LNCaP clone FGC (cell line): ENCODE data around the gene CCDC40.
A peak's percentile ranks its signal among the peaks of the same experiment; 100 is the strongest.

Source experiments
- DNase-seq: peaks from one replicate; pipeline ENCODE4 v3.0.0-alpha.2; 2011; ENCODE audit warnings: low read depth
- H3K4me3 ChIP-seq: 2 replicates; pipeline ENCODE4 v1.5.1; 2011; ENCODE audit warnings: mild to moderate bottlenecking, low read depth, low read length, control low read depth
- TF ChIP-seq, protein P1 (sequence below): IDR thresholded peaks from 2 replicates; pipeline ENCODE4 v1.5.1; 2012; ENCODE audit warnings: mild to moderate bottlenecking; ENCODE audit not compliant: control insufficient read depth, insufficient read depth; ENCODE audit errors: extremely low read depth

Gene CCDC40

DNA sequence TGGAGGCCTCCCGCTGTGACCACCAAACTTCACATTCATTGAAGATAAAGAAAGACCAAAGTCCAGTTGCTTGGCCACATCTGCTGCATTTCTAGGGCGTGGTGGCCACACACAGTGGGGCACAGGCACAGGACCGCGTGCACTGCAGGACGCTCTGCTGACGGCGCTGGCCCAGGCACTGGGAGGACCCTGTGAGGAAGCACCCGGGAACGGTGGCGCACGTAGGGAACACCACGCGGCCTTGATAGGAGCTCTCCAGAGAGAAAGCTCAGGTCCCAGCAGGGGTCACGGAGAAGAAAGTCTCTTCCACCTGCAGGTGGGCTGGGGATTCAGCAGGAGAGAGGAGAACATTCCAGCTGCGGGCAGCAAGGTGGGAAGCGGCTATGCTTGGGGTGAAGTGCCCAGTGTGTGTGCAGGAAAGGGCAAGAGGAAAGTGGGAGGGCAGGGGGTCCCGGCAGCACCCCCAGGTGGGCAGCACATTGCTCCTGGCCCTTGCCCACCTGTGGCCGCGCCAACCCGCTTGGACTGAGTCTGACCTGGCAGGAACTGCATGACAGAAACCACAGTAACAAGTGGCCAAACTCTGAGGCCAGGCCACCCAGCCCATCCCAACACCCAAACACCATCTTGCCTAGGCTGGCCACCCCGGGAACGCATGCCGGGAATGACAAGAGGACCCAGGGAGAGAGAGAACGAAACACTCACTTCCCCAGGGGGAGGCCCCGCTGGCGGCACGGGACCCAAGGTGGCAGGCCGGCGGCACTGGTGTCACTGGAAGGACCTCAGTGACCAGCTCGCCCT lies 33.6 kb upstream of the CCDC40 start:
- H3K4me3 ChIP-seq: no peak overlapping the region
- TF ChIP-seq, protein P1, sequence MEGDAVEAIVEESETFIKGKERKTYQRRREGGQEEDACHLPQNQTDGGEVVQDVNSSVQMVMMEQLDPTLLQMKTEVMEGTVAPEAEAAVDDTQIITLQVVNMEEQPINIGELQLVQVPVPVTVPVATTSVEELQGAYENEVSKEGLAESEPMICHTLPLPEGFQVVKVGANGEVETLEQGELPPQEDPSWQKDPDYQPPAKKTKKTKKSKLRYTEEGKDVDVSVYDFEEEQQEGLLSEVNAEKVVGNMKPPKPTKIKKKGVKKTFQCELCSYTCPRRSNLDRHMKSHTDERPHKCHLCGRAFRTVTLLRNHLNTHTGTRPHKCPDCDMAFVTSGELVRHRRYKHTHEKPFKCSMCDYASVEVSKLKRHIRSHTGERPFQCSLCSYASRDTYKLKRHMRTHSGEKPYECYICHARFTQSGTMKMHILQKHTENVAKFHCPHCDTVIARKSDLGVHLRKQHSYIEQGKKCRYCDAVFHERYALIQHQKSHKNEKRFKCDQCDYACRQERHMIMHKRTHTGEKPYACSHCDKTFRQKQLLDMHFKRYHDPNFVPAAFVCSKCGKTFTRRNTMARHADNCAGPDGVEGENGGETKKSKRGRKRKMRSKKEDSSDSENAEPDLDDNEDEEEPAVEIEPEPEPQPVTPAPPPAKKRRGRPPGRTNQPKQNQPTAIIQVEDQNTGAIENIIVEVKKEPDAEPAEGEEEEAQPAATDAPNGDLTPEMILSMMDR: no peak
- no peak for DNase-seq

DNA sequence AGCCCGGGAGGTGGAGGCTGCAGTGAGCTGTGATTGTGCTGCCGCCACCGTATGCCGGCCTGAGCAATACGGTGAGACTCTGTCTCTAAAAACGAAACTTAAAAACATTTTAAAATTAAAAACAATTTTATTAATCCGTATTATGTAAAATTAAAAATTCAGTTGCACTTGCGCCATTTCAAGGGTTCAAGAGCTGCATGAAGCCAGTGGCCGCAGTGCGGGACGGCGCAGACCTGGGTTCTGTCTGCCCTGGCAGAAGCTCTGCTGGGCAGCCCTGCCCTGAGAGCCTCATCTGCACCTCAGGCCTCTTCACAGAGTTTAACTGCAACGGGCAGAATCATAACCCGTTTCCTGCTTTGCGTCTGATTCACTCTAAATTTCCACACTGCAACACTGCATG lies 32.5 kb upstream of the CCDC40 start:
- H3K4me3 ChIP-seq: no peak overlapping the region
- no peak for DNase-seq
- TF ChIP-seq, protein P1: no peak

DNA sequence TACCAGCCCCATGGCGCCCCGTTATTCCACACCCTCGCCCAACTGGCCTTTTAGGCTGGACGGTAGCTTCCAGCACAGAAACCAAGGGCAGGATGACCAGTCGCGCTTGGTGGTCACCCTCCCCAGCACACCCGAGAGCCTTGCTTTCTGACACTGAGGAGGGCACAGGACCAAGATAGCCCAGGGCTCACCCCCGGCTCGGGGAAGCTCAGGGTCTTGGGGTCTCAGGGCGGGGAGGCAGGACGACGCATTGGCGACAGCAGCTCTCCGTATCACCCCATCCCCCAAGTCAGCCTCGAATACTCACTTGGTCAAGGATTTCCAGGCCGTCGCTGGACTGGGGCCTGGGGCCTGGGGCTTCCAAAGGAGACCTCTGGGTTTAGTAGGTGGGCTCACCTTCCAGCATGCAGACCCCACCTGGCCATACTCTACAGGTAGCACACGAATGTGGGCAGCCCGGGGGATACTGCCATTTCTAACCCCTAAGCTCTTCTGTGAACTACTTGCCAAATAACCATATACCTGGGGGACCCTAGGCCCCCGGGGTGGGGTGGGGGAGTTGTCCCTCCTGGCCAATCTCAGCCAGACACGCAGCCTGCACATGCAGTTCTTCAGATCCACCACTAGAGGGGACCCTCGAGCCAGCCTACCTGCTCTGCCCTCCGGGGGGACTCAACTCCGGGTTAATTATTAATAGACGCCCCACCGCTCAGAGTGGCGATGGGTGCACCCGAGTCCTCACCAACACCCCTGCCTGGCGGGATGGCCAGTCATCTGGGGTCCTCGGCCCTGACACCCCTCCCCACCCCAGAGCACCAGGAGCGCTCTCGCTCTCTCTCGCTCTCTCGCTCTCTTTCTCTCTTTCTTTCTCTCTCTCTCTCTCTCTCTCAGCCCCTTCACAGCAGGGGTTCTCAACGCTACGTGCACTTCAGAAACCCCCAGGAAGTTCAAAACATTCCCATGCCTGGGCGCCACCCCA lies 30.8 kb upstream of the CCDC40 start:
- no peak for DNase-seq
- H3K4me3 ChIP-seq: no peak overlapping the region
- TF ChIP-seq, protein P1: peak; percentile 85

DNA sequence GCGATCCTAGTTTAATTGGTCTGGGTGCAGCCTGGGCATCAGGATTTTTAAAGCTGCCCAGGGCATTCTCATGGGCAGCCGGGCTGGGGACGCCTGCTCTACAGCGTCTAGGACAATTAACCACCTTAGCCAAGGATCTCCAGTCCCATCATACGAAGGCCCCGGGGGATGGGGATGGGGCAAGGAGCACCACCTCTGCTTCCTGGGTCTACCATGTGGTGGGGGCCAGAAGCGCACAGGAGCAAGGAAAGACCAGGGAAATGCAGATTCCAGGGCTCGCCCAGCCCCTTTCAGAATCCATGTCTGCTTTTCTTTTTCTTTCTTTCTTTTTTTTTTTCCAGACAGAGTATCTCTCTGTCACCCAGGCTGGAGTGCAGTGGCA lies 30.1 kb upstream of the CCDC40 start:
- no peak overlapping the region for H3K4me3 ChIP-seq
- DNase-seq: no peak

DNA sequence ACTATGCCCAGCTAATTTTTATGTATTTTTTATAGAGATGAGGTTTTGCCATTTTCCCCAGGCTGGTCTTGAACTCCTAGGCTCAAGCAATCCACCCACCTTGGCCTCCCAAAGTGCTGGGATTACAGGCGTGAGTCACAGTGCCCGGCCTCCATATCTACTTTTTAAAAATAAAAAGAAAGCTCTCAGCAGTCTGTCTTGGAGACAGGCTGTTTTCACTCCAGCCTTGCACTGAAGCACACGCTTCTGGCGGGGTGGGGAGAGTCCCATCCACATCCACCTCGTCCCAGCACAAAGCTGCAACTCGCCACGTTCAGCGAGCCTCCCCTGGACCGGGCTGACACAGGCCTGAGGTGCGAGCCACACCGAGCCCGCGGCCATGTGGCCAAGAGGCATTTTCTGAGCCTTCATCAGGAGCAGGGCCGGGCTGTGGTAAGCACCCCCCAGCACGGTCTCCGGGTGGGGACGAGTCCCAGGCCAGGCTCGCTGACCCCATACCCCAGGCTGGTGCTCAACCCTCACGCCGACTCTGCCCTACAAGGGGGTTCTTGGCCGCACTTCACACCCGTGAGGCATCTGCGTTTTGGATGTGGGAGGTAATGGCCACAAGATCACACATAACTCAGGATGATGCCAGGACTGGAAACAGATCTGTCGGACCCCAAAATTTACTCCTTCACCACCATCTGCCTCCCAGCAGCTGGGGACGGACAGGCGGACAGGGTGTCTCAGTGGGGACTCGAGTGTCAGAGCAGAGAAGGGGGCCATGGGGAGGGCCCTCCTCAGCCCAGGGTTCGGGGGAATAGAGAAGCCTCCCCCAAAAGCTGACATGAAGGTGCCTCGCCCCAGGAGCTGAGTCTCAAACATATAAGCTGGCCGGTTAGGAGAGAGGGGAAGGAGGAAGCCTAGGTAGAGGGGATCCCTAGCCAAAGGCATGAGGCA lies 29.4 kb upstream of the CCDC40 start:
- TF ChIP-seq, protein P1: no peak
- H3K4me3 ChIP-seq: no peak overlapping the region
- DNase-seq: no peak

More for the DNA sequence above, 30.1 kb upstream of the CCDC40 start:
- TF ChIP-seq, protein P1: no peak

DNA sequence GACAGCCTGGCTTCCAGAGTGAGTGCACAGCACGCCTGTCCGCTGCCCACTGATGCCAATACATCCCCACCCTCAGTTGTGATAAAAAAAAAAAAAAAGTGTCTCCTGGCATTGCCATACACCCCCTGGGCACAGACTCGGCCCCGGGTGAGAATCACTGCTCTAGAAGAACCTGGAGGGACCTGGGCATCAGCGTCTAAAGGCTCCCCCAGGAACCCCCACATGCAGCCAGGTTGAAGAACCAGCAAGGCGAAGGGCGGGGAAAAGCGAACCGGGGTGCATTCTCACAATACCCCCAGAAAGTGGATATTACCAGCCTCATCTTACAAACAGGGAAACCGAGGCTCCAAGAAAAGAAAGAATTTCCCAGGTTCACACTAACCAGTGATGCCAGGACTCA lies 28.5 kb upstream of the CCDC40 start:
- TF ChIP-seq, protein P1: no peak
- no peak overlapping the region for H3K4me3 ChIP-seq
- no peak for DNase-seq
